GM19023 (cell line): ENCODE data around the gene ESPL1.

Experiments
- ATAC-seq: cut with Tn5 transposase; IDR thresholded peaks from one replicate; pipeline ENCODE4 v1.9.1; 2021; ENCODE audit warnings: mild to moderate bottlenecking, moderate library complexity; ENCODE audit not compliant: unreplicated experiment

The ESPL1 gene

GRCh38 chr12:53267999-53268629, at the start of gene ESPL1:
Gene ESPL1 (plus strand): TSS chr12:53268299. CDS start chr12:53268767, 468 bp downstream.
- peak; percentile 80 for ATAC-seq

- no peak for ATAC-seq
These were observed 49.4 kb upstream of the ESPL1 start for GRCh38 chr12:53218551-53219291.

DNA sequence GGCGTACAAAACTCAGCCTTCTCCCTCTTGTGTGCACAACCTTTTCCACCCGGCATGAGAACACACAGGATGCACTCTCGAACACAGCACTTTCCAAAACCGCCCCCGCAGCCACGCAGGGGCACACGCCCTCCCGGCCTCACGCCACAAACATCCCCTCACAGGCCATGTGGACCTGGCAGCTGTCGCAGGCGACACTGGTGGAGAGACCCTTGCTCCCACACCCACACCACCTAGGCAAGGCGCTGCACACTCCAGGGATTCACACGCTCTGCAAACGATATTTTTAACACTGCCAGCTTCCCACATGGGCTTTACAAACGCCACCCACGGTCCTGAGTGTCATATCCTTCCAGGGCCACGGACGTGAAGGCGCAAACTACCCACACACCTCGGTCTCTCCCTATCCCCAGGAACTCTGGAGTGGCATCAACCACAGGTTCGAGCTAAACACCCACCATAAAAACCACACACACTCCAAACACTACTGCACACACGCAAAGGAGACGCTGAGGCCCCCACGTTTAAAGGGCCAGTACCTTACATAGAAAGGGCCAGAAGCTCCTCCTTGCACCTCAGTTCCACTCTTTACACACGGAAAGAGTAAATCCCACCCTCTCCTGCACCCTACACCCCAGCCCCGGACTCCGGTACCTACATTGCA, 48.7 kb upstream of the ESPL1 start:
- ATAC-seq = peak; percentile 12

DNA sequence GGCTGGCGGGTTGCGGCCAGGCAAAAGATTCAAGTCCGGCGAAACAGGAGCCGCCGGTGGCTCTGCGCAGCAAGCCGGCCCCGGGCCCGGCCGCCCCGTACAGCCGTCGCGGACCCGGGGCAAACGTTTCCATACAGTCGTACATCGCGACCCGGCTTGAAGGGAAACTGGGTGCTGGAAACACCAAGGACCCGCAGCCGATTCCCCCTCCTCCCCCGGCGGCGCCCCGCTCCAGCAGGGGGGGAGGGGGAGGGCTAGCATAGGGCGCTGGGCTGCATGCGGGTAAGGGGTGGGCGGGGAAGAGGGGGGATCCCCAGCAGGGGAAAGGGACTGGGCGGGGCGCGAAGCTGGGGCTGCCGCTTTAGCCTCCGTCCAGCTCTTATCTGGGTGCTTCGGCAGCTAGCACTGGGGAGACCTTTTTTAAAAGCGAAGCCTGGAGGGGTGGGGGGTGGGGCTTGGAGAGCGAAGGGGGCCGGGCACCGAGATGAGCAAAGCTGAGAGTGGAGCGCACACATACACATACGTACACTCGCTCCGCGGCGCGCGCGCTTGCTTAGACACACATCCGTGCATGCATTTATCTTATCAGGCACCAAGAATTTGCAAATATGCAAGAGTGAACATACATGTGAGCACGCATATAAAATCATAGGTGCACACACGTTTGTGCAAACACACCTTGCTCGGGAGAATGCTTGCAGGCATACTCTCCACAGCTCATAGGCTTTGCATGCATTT, 48.0 kb upstream of the ESPL1 start:
- ATAC-seq = peak; percentile 45

DNA sequence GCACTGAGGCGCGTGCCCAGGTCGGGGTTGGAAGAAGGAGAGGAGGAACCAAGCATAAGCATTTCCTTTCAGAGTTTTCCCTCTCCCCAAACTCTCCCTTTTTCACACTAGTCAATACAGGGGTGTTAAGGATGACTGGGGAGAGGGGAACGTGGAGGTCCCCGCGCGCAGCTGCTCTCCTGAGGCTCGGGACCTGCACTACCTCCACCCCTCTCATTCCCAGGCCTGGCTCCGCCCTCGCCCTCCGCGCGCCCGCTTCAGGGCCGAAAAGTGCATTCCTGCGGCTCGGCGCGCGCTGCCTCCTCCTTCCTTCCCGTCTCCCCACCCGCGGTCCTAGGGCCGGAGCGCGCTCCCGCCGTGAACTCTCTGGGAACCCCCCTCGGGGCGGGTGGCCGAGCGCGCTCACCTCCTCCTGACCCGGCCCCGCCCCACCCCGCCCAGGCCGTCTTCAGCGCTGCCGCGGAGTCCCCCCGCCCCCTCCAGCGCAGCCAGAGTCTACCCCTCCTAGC, 47.4 kb upstream of the ESPL1 start:
- ATAC-seq = peak; percentile 60

DNA sequence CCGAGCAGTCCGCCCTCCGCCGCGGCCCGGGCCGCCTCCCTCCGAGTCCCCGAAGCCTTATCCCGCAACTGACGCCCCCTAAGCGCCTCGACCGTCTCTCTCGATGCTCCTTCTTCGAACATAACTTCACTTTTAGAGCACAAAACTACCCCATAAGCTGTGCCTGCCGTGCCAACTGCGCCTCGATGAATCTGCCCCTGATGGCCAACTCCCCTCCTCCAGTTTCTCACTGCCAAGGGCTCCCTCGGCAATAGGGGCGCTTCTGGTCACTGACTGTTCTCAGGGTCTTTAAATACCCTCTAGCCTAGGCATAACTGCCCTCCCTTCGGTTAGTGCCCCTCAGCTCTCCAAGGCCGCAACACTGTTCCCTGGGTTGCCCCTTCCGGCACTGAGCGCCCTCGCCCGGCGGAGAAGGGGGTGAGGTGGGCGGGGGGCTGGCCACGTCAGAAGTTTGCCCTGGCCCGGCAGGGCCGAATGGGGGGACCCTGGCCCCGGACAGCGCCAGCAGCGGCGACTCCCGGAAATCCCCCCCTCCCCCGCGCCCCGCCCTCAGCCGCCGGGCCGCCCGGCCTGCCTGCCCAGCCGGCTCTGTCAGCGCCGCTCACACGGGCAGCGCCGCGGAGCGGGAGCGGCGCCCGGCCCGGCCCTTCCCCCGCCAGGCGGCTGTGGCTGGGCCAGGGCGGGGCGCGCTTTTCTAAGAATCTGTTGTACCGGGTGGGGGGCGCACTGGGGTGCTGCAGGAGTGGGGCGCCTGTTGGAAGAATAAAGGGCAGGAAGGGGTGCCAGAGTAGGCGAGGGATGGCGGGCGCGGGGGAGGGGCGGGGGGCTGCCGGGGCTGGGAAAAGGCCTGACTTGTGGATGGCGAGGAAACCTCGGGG, 46.7 kb upstream of the ESPL1 start:
- ATAC-seq = no peak

DNA sequence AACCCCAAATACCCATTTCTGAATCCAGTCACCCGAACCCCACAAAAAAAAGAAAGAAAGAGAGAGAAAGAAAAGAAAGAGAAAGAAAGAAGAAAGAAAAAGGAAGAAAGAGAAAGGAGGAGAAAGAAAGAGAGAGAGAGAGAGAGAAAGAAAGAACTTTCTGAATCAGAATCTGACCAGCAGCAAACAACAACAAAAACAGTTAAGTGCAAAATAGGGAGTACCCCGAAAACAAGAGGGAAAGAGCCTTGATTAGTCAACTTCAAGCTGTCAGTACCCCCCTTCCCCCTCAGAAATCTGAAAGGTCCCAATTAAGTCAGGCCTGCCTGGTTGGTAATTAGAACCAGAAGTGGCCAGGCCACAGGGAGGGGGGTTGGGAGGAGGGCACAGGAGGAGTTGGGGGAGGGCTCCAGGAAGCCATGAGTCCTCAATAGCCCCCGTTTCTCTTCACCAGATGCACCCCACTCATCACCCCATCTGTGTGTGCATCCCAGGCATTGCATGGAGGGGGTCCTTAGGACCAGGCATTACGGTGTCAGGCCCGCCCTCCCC, 45.9 kb upstream of the ESPL1 start:
- no peak for ATAC-seq

- no peak for ATAC-seq
These were observed 45.3 kb upstream of the ESPL1 start for GRCh38 chr12:53222806-53223261.

DNA sequence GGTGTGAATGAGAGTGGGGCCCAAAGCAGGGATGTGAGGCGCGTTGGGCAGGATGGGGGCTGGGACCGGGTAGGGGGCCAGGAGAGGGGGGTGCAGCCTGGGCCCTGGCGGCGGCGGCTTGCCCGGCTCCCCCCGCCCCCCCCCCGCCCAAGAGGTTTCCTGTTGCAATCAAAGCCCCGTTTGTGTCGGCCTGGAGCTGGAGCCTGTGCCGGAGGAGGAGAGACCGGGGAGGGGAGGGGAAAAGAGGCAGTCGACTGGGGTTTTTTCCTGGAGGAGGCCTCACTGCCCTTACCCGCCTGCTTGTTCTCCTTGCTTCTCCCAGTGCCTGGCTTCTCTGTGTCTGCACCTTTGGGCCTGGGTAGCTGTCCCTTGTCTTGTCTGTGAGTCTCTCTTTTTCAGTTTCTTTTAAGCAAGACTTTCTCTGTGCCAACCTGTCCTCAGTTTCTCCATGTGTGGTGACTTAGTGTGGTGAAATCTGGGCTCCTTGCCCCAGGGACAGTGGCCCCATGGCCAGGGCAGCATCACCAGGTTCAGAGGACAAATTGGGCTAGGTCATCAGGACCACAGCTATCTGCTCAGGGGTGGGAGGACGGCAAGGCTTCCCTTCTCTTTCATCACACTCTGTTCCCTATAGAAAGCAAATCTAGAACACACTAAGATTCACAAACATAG, 44.6 kb upstream of the ESPL1 start:
- no peak for ATAC-seq

GRCh38 chr12:53224061-53224896, 43.8 kb upstream of the ESPL1 start:
- ATAC-seq = no peak

DNA sequence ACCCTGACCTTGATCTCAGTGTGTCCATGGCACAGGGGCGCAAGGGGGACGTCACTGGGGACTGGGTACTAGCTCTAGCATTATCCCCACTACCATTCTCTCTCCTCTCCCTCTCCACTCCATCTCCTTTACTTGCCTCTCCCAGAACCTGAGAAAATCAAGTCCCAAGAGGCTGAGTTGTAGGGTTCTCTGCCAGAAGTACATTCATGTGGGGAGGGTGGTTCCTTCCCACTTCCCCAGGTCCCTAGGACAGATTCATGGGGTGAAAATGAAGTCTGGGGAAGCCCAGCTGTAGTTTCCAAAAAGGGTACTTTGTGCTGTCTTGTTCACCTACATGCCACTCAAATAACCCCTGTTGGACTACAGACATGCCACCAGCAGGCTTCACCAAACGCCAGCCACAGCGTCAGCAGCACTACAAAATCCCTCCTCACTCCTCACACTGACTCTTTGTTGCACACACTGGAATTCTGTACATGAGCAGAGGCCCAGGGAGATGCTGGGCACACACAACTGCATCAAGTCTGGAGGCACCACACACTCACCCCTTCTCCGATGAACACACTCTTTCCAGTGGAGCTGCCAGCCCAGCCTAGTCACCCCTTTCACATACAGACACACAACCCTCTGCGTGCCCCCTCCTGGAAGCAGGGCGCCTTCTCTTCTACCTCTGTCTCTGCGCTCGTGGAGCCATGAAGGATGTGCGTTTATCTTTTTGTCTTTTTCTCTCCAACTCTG, 43.0 kb upstream of the ESPL1 start:
- no peak for ATAC-seq

GRCh38 chr12:53225635-53226424, 42.3 kb upstream of the ESPL1 start:
- ATAC-seq = no peak

GRCh38 chr12:53226815-53227214, 41.3 kb upstream of the ESPL1 start:
- no peak for ATAC-seq

DNA sequence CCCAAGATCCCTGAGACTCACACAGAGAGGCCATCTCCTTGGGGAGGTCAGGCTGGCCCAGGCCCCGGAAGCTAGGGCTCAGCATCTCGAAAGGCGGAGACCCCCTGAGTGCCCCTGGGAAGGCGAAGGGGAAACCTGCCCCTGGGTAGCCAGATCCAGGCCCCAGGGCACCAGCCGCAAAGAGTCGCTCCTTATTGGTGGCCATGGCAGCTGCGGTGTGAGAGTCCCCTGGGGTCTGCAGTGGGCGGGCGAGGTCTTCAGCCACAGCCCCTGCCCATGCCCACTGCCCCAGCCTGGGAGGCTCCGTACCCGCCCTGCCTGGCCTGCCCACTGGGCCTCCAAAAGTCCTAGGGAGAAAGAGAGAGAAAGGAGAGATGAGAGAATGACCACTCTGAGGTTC, 40.8 kb upstream of the ESPL1 start:
- ATAC-seq = no peak

DNA sequence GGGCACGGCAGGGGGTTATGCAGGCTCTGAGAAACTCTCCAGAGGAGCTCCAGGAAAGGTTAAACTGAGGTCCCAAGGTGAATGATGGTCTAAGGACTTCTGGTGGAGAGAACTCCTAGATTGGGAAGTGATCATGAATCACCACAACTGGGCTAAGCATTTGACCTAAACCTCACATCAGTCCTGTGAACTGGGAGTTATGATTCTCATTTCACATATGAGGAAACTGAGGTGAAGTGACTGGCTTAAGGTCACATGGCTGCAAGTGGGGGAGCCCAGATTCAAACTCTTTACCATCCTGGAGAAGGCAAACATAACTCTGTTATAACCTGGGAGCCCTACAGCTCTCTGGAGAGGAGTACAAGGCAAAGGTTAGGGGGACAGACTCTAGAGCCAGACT, 40.3 kb upstream of the ESPL1 start:
- no peak for ATAC-seq

DNA sequence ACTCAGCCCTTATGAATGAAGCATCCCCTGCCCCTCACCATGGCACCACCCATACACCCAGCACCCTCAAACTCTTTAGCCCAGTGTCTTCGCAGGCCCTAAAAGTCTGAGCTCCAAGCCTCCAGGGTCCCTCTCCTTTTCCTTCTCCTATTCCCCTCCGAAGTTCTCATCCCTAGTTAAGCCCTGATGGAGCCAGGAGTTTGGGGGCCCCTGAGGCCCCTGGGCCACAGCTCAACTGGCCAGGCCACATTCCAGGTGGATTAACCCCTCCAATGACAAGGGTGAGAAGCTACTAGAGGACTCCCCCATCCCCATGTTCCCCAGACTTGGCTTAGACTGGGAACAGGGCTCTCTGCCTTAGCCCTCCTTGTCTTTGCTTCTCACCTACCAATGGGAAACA, 38.6 kb upstream of the ESPL1 start:
- no peak for ATAC-seq
